DMS 273 (cell line): ENCODE measurements around the gene KRTAP20-4.

Source experiments
- DNase-seq: peaks from one replicate; lab custom pipeline; 2025; ENCODE audit not compliant: unreplicated experiment; lab: John Stamatoyannopoulos, UW

KRTAP20-4 gene

GRCh38 chr21:30620522-30620921 is at the start of gene KRTAP20-4:
KRTAP20-4 (plus strand) TSS chr21:30620627.
- DNase-seq: no peak

- no peak for DNase-seq
Observed at GRCh38 chr21:30577766-30578165, 42.7 kb upstream of the KRTAP20-4 start.

GRCh38 chr21:30579346-30579745 is 41.1 kb upstream of the KRTAP20-4 start:
- DNase-seq: no peak

GRCh38 chr21:30580132-30580531 is 40.3 kb upstream of the KRTAP20-4 start:
- DNase-seq: no peak

- no peak for DNase-seq
Observed at GRCh38 chr21:30582870-30583269, 37.6 kb upstream of the KRTAP20-4 start.

GRCh38 chr21:30590297-30590696 is 30.1 kb upstream of the KRTAP20-4 start, which contains the start of gene KRTAP22-2:
KRTAP22-2 (minus strand) TSS chr21:30590397.
- DNase-seq: no peak

GRCh38 chr21:30592140-30592539 is 28.3 kb upstream of the KRTAP20-4 start, which contains the start of gene KRTAP6-3:
KRTAP6-3 (plus strand) TSS chr21:30592440; CDS start chr21:30592446, 6 bp downstream.
- DNase-seq: no peak

GRCh38 chr21:30598802-30599201 is 21.6 kb upstream of the KRTAP20-4 start, which contains the start of gene KRTAP6-2:
KRTAP6-2 (minus strand) TSS chr21:30598902; CDS start chr21:30598874, 28 bp downstream.
- DNase-seq: no peak

GRCh38 chr21:30600787-30601186 is 19.6 kb upstream of the KRTAP20-4 start, which contains the start of gene KRTAP22-1:
KRTAP22-1 (plus strand) TSS chr21:30601087.
- no peak for DNase-seq

- DNase-seq: no peak
Observed at GRCh38 chr21:30605968-30606367, 14.5 kb upstream of the KRTAP20-4 start.

- DNase-seq: no peak
Observed at GRCh38 chr21:30612132-30612531, 8.3 kb upstream of the KRTAP20-4 start.

GRCh38 chr21:30613836-30614235 is 6.6 kb upstream of the KRTAP20-4 start, which contains the start of gene KRTAP6-1:
KRTAP6-1 (minus strand) TSS chr21:30613930; CDS start chr21:30613904, 26 bp downstream.
- DNase-seq: no peak

GRCh38 chr21:30615199-30615598 is 5.2 kb upstream of the KRTAP20-4 start:
- no peak for DNase-seq

- DNase-seq: no peak
Observed at GRCh38 chr21:30616125-30616524, 4.3 kb upstream of the KRTAP20-4 start, which contains the start of gene KRTAP20-1. KRTAP20-1 (plus strand) TSS chr21:30616425; CDS start chr21:30616455, 30 bp downstream.

GRCh38 chr21:30620080-30620479 is 347 bp upstream of the KRTAP20-4 start:
- DNase-seq: no peak

- no peak for DNase-seq
Observed at GRCh38 chr21:30623362-30623761, 2.9 kb downstream of the KRTAP20-4 start.

- DNase-seq: no peak
Observed at GRCh38 chr21:30625449-30626165, 5.2 kb downstream of the KRTAP20-4 start.

GRCh38 chr21:30628109-30628508 is 7.7 kb downstream of the KRTAP20-4 start:
- DNase-seq: no peak

- DNase-seq: no peak
Observed at GRCh38 chr21:30629200-30629599, 8.8 kb downstream of the KRTAP20-4 start.

GRCh38 chr21:30634906-30635305 is 14.5 kb downstream of the KRTAP20-4 start, which contains the start of gene KRTAP20-2:
KRTAP20-2 (plus strand) TSS chr21:30635206; CDS start chr21:30635264, 58 bp downstream.
- DNase-seq: no peak

GRCh38 chr21:30638686-30639085 is 18.3 kb downstream of the KRTAP20-4 start:
- DNase-seq: no peak

GRCh38 chr21:30642564-30642963 is 22.1 kb downstream of the KRTAP20-4 start, which contains the start of gene KRTAP20-3:
KRTAP20-3 (plus strand) TSS chr21:30642864.
- DNase-seq: no peak
